ENCODE data around the gene SRP19. TPM values are rescaled to one million over a fixed set of nuclear protein-coding genes. Genes with fewer than 3 reads are reported as not detected.

The SRP19 gene
- total and polyA plus RNA-seq, 9 donors = 58.9 to 70.2 (median 64.2) TPM

GRCh38 chr5:112915831-112916230 is 54.7 kb downstream of the SRP19 start:
- WGBS (ENCODE audit: insufficient coverage) = 29% methylated on average over 1 of the region's 1 CpG
- peaks cover 4% of the 10 kb centered on the region for H3K4me1 ChIP-seq (ENCODE audit: control insufficient read depth, insufficient read depth, low read length)
- H3K27ac ChIP-seq (ENCODE audit: low read length) = no peak overlapping the region
- no peak for DNase-seq
- H3K9me3 ChIP-seq (replicated peaks; ENCODE audit: control insufficient read depth, low read depth, low read length) = no peaks in the 10 kb centered on the region
- H3K36me3 ChIP-seq (ENCODE audit: control insufficient read depth, insufficient read depth, low read length) = peaks cover 35% of the 10 kb centered on the region
- H3K4me3 ChIP-seq (ENCODE audit: low read length) = no peak overlapping the region
- H3K27me3 ChIP-seq (ENCODE audit: control insufficient read depth, insufficient read depth, low read length) = no peaks in the 10 kb centered on the region

GRCh38 chr5:112917453-112917995 is 56.4 kb downstream of the SRP19 start:
- Histone ChIP-seq H3K9me3 (replicated peaks; ENCODE audit: control insufficient read depth, low read depth, low read length) (no peaks in the 10 kb centered on the region), H3K4me3 (ENCODE audit: low read length) (no peak overlapping the region), H3K27ac (ENCODE audit: low read length) (no peak overlapping the region), H3K4me1 (ENCODE audit: control insufficient read depth, insufficient read depth, low read length) (peaks cover 6% of the 10 kb centered on the region), H3K36me3 (ENCODE audit: control insufficient read depth, insufficient read depth, low read length) (peaks cover 32% of the 10 kb centered on the region), H3K27me3 (ENCODE audit: control insufficient read depth, insufficient read depth, low read length) (no peaks in the 10 kb centered on the region)
- DNase-seq = no peak
- 93% methylated on average over 2 of the region's 2 CpGs for WGBS (ENCODE audit: insufficient coverage)

- no peak overlapping the region for H3K4me3 ChIP-seq (ENCODE audit: low read length)
- H3K4me1 ChIP-seq (ENCODE audit: control insufficient read depth, insufficient read depth, low read length) = peaks cover 11% of the 10 kb centered on the region
- H3K27ac ChIP-seq (ENCODE audit: low read length) = no peak overlapping the region
- WGBS (ENCODE audit: insufficient coverage) = 69% methylated on average over 3 of the region's 3 CpGs
- no peaks in the 10 kb centered on the region for H3K9me3 ChIP-seq (replicated peaks; ENCODE audit: control insufficient read depth, low read depth, low read length)
- no peak for DNase-seq
- peaks cover 32% of the 10 kb centered on the region for H3K36me3 ChIP-seq (ENCODE audit: control insufficient read depth, insufficient read depth, low read length)
- no peaks in the 10 kb centered on the region for H3K27me3 ChIP-seq (ENCODE audit: control insufficient read depth, insufficient read depth, low read length)
Measured at GRCh38 chr5:112918136-112918535, 57.0 kb downstream of the SRP19 start.

GRCh38 chr5:112918679-112919078 is 57.6 kb downstream of the SRP19 start:
- WGBS (ENCODE audit: insufficient coverage) = no CpG with 5 or more reads among the region's 1 CpG
- H3K9me3 ChIP-seq (replicated peaks; ENCODE audit: control insufficient read depth, low read depth, low read length) = no peaks in the 10 kb centered on the region
- H3K4me1 ChIP-seq (ENCODE audit: control insufficient read depth, insufficient read depth, low read length) = peaks cover 11% of the 10 kb centered on the region
- no peak for DNase-seq
- H3K36me3 ChIP-seq (ENCODE audit: control insufficient read depth, insufficient read depth, low read length) = peaks cover 30% of the 10 kb centered on the region
- H3K4me3 ChIP-seq (ENCODE audit: low read length) = no peak overlapping the region
- H3K27me3 ChIP-seq (ENCODE audit: control insufficient read depth, insufficient read depth, low read length) = no peaks in the 10 kb centered on the region
- no peak overlapping the region for H3K27ac ChIP-seq (ENCODE audit: low read length)

Other genes with a start within 250 kb of the SRP19 start
- gene APC, start 123.4 kb upstream of the SRP19 start, total RNA-seq = 44.8 TPM
- gene APC, start 123.4 kb upstream of the SRP19 start, polyA plus RNA-seq (ENCODE audit: insufficient read depth in 1 of 8, insufficient read length in 8 of 8, low replicate concordance in 1 of 8) = 10 to 100 TPM; 13.1 to 31.1 (median 25.6) TPM
- 37.8 TPM for gene REEP5, start 60.9 kb downstream of the SRP19 start, total RNA-seq
- 10 to 100 TPM; 67.0 to 77.9 (median 72.0) TPM for gene REEP5, start 60.9 kb downstream of the SRP19 start, polyA plus RNA-seq (ENCODE audit: insufficient read depth in 1 of 8, insufficient read length in 8 of 8, low replicate concordance in 1 of 8)
- 43.0 TPM for gene DCP2, start 115.5 kb downstream of the SRP19 start, total RNA-seq
- 10 to 100 TPM; 13.8 to 23.7 (median 20.5) TPM for gene DCP2, start 115.5 kb downstream of the SRP19 start, polyA plus RNA-seq (ENCODE audit: insufficient read depth in 1 of 8, insufficient read length in 8 of 8, low replicate concordance in 1 of 8)